PC-9 (cell line): ENCODE measurements around the gene FLYWCH2. TPM values are rescaled to one million over a fixed set of nuclear protein-coding genes. Genes with fewer than 3 reads are reported as not detected.

Experiments
- BruUV-seq: library from RNA; stranded (reverse); fragments of 400-500 nt; replicated peaks from 2 replicates; lab custom pipeline; 2021; lab: Mats Ljungman, UMichigan
- CTCF ChIA-PET: fragments of 300-600 bp; sonication (Branson Sonifier 250); formaldehyde crosslinking; loops from one replicate; lab custom pipeline; 2022; ENCODE audit warnings: antibody characterized with exemption; lab: Charles Lee
- POLR2A ChIA-PET: fragments of 300-600 bp; sonication (Branson Sonifier 250); formaldehyde crosslinking; loops from one replicate; lab custom pipeline; 2022; ENCODE audit warnings: antibody characterized with exemption; ENCODE audit not compliant: unreplicated experiment; lab: Charles Lee
- DNase-seq, 2 experiments: peaks; one replicate each; pipeline versions ENCODE4 v3.0.0 to v3.0.0-alpha.2; 2015 to 2022; ENCODE audit warnings: mixed read lengths in 1 of 2
- H2AFZ ChIP-seq: fragments of 200-600 bp; sonication (generic); 2 replicates; pipeline ENCODE4 v1.8.1; 2017; ENCODE audit warnings: antibody characterized with exemption
- H3F3A ChIP-seq: fragments of 200-600 bp; sonication (generic); 2 replicates; pipeline ENCODE4 v1.8.1; 2017; ENCODE audit warnings: antibody characterized with exemption, mild to moderate bottlenecking, low read depth; ENCODE audit not compliant: insufficient read depth
- H3K27ac ChIP-seq: fragments of 200-600 bp; sonication (generic); 2 replicates; pipeline ENCODE4 v1.6.1; 2016; ENCODE audit warnings: mixed run types
- H3K27me3 ChIP-seq: fragments of 200-600 bp; sonication (generic); 2 replicates; pipeline ENCODE4 v1.6.1; 2016; ENCODE audit warnings: low read depth, mixed run types; ENCODE audit not compliant: insufficient read depth
- H3K36me3 ChIP-seq: fragments of 200-600 bp; sonication (generic); 2 replicates; pipeline ENCODE4 v1.6.1; 2016; ENCODE audit warnings: low read depth, mixed run types
- H3K4me1 ChIP-seq: fragments of 200-600 bp; sonication (generic); replicated peaks from 2 replicates; pipeline ENCODE4 v1.6.1; 2016; ENCODE audit warnings: mixed run types; ENCODE audit not compliant: insufficient read depth
- H3K4me2 ChIP-seq: fragments of 200-600 bp; sonication (generic); 2 replicates; pipeline ENCODE4 v1.6.1; 2017; ENCODE audit warnings: mixed run types
- H3K4me3 ChIP-seq: fragments of 200-600 bp; sonication (generic); 2 replicates; pipeline ENCODE4 v1.6.1; 2016; ENCODE audit warnings: mixed run types
- H3K79me2 ChIP-seq: fragments of 200-600 bp; sonication (generic); 2 replicates; pipeline ENCODE4 v1.6.1; 2017; ENCODE audit warnings: low read depth, mixed run types
- H3K9me2 ChIP-seq: fragments of 200-600 bp; sonication (generic); 2 replicates; pipeline ENCODE4 v1.8.1; 2017; ENCODE audit warnings: mild to moderate bottlenecking; ENCODE audit not compliant: insufficient read depth
- H3K9me3 ChIP-seq: fragments of 200-600 bp; sonication (generic); 2 replicates; pipeline ENCODE4 v1.8.1; 2016; ENCODE audit warnings: low read depth; ENCODE audit not compliant: insufficient read depth
- H4K20me1 ChIP-seq: fragments of 200-600 bp; sonication (generic); 2 replicates; pipeline ENCODE4 v1.8.1; 2017; ENCODE audit not compliant: insufficient read depth
- CTCF ChIP-seq: fragments of 200-600 bp; sonication (generic); conservative IDR thresholded peaks from 2 replicates; pipeline ENCODE4 v1.6.1; 2017; ENCODE audit warnings: mixed run types, antibody characterized with exemption, mild to moderate bottlenecking, moderate library complexity
- EZH2 ChIP-seq: fragments of 200-600 bp; sonication (generic); IDR thresholded peaks from 2 replicates; pipeline ENCODE4 v1.8.0; 2017; ENCODE audit warnings: antibody characterized with exemption, low read depth
- intact Hi-C: fragments of 100-400 bp; cut with micrococcal nuclease; formaldehyde crosslinking; loops from one replicate; pipeline ENCODE4 v1.10.0; 2022; ENCODE audit not compliant: unreplicated experiment
- total RNA-seq: library from RNA; stranded (reverse); gene quantifications from 2 replicates; pipeline ENCODE4 v1.2.3, GENCODE V29; 2021

Gene FLYWCH2
- total RNA-seq, 1 experiment from 2014 or later = 41.5 TPM

DNA sequence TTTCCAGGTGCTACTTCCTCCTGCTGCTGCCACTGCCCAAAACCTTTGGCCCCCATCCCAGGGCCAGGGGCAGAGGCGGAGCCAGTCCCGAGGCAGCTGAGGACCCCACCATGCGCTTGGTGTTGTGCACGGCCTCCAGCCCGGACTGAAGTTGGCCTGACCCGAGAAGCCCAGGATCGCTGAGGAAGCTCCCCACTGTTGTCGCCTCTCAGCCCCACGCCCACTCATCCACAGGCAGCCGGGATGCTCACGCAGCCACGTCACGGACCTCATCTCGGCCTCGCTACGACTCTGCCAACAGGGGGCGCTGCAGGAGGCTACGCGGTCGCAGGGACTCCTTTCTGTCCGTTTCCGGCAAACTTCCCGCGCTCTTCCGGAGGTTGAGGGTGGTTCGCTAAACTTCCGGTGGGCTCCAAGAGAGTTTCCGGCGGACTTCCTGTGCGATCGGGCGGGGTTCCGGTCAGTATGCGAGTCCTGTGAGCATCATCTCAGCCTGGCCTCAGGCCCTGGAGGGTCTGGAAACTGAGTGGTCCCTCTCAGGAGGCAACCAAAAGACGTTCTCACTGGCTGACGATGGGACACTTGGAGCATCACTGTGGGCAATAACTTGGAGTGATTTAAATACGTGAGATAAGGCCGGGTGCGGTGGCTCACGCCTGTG is 40.5 kb upstream of the FLYWCH2 start:
- intact Hi-C loops = no loop called here
- peak; percentile 42; the same call in 1 of the 2 replicates for TF ChIP-seq CTCF
- TF ChIP-seq EZH2 = no peak
- Histone ChIP-seq H3K9me2 (no peaks in the 10 kb centered on the region), H3K4me2 (no peak overlapping the region), H3K36me3 (no peaks in the 10 kb centered on the region), H4K20me1 (no peaks in the 10 kb centered on the region), H3K79me2 (no peaks in the 10 kb centered on the region), H3K4me1 (peaks cover 39% of the 10 kb centered on the region), H3K27ac (no peak overlapping the region), H3K9me3 (no peaks in the 10 kb centered on the region), H3K4me3 (no peak overlapping the region), H3K27me3 (no peaks in the 10 kb centered on the region), H2AFZ (no peak overlapping the region), H3F3A (peaks cover 47% of the 10 kb centered on the region)
- POLR2A ChIA-PET = interaction anchor here (0.6 kb wide), 1 partner anchor 312 kb away, joined by 3 read pairs; no protein-coding TSS in a partner anchor
- no TSS peak for BruUV-seq
- CTCF ChIA-PET = no interaction called here
- no peak for DNase-seq

- Histone ChIP-seq H3K9me3 (no peaks in the 10 kb centered on the region), H4K20me1 (no peaks in the 10 kb centered on the region), H3K4me3 (no peak overlapping the region), H3K9me2 (no peaks in the 10 kb centered on the region), H3K79me2 (no peaks in the 10 kb centered on the region), H2AFZ (no peak overlapping the region), H3K36me3 (no peaks in the 10 kb centered on the region), H3K27me3 (no peaks in the 10 kb centered on the region), H3K4me1 (peaks cover 42% of the 10 kb centered on the region), H3K4me2 (no peak overlapping the region), H3K27ac (no peak overlapping the region), H3F3A (peaks cover 48% of the 10 kb centered on the region)
- no peak for DNase-seq
- intact Hi-C loops = no loop called here
- CTCF ChIA-PET = no interaction called here
- no TSS peak for BruUV-seq
- TF ChIP-seq EZH2 = no peak
- no peak for TF ChIP-seq CTCF
- POLR2A ChIA-PET = no interaction called here
Observed at GRCh38 chr16:2843526-2843925, 39.5 kb upstream of the FLYWCH2 start.

DNA sequence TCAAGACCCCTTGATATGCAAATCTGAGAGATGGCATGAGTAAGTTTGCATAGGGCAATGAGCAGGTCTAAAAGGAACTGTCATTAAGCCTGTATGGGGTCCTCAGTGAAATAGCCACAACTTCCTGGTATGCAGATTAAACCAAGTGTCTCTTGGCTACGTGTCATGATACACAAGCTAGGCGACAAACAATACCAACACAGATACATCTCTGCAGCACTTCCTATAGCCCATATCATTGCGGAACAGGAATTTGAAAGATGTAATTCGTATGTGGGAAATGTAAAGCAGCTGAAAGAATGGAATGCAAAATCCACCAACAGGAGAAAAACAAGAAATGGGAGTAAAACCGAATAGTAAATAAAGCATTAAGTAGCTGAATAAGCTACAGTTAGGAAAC is 37.9 kb upstream of the FLYWCH2 start:
- Histone ChIP-seq H3K27ac (peak overlapping the region; percentile 91; the same call in 1 of the 2 replicates), H3K4me3 (no peak overlapping the region)

More for the DNA sequence above, 37.9 kb upstream of the FLYWCH2 start:
- no peak for TF ChIP-seq CTCF
- no peak for TF ChIP-seq EZH2
- H3K9me3 ChIP-seq = no peaks in the 10 kb centered on the region
- POLR2A ChIA-PET = interaction anchor here (0.7 kb wide), 1 partner anchor 80 kb away, joined by 3 read pairs; no protein-coding TSS in a partner anchor
- no peaks in the 10 kb centered on the region for H3K9me2 ChIP-seq
- no peaks in the 10 kb centered on the region for H3K36me3 ChIP-seq
- no peak overlapping the region; the same call in 1 of the 2 replicates for H3K4me2 ChIP-seq
- H3F3A ChIP-seq = peaks cover 43% of the 10 kb centered on the region
- H4K20me1 ChIP-seq = no peaks in the 10 kb centered on the region
- H3K27me3 ChIP-seq = no peaks in the 10 kb centered on the region
- no TSS peak for BruUV-seq
- CTCF ChIA-PET = interaction anchor here (1.0 kb wide), 1 partner anchor 11 kb away, joined by 3 read pairs; no protein-coding TSS in a partner anchor
- intact Hi-C loops = no loop called here
- H3K4me1 ChIP-seq = peaks cover 52% of the 10 kb centered on the region
- no peak overlapping the region for H2AFZ ChIP-seq
- no peak for DNase-seq
- H3K79me2 ChIP-seq = no peaks in the 10 kb centered on the region
